Lower lobe of right lung (tissue), 2 donors: Measurements from ENCODE around the gene ELP6. TPM values are rescaled to one million over a fixed set of nuclear protein-coding genes. Genes with fewer than 3 reads are reported as not detected.

ENCODE experiments used
- ATAC-seq, 2 donors: fragments of 200-7000 bp; cut with Tn5 transposase; one replicate each; pipeline ENCODE4 v1.9.1; 2020 to 2022; ENCODE audit warnings: mild to moderate bottlenecking in 2 of 2, moderate library complexity in 2 of 2
- DNase-seq: peaks from one replicate; pipeline ENCODE4 v3.0.0-alpha.2; 2020
- H3K27ac ChIP-seq: fragments of 200-600 bp; one replicate; pipeline ENCODE4 v1.8.0; 2022
- H3K27me3 ChIP-seq: fragments of 200-600 bp; one replicate; pipeline ENCODE4 v1.8.0; 2022; ENCODE audit warnings: low read depth
- H3K36me3 ChIP-seq: fragments of 200-600 bp; one replicate; pipeline ENCODE4 v1.8.0; 2022; ENCODE audit warnings: mild to moderate bottlenecking
- H3K4me1 ChIP-seq: fragments of 200-600 bp; one replicate; pipeline ENCODE4 v1.8.0; 2022
- H3K4me3 ChIP-seq: fragments of 200-600 bp; one replicate; pipeline ENCODE4 v1.8.0; 2022; ENCODE audit warnings: mild to moderate bottlenecking
- H3K9me3 ChIP-seq: fragments of 200-600 bp; one replicate; pipeline ENCODE4 v1.8.0; 2022
- intact Hi-C: fragments of 100-400 bp; cut with DNase I; formaldehyde crosslinking; loops from one replicate; pipeline ENCODE4 v1.11.0; 2022
- total RNA-seq: library from RNA; stranded (reverse); fragmentation: NEBNext Ultra II Directional; extraction: Animal tissue kit (Norgen Biotek cat#: 25700); gene quantifications from one replicate; pipeline ENCODE4 v1.2.1, GENCODE V29; 2021
- TF ChIP-seq, protein P1 (sequence below): fragments of 200-600 bp; IDR thresholded peaks from one replicate; pipeline ENCODE4 v1.8.0; 2022; ENCODE audit warnings: antibody characterized with exemption, mild to moderate bottlenecking
- donor health status: DM: no; HTN: yes; CAD: no; lungs with severe emphysema.

The ELP6 gene
- total RNA-seq, 1 donor from 2014 or later = 18.8 TPM

DNA sequence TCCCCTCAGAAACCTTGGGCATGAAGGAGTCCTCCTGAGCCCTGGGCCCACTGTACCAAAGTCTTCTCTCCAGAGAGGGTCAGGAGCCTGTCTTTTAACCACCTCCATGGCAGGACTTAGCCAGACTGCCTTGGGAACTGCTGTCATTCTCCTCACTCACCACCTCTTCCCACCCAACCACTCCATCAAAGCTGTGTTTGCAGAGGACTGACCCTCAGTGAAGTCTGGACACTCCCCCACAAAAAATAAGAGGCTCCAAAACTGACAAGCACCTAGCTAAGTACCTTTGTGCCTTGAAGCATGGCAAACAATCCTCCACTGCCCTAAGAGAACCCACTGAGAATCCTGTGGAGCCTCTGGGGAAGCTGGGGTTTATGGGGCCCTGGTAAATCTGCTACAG, 35.5 kb downstream of the ELP6 start:
- Histone ChIP-seq H3K4me1 (peaks cover 27% of the 10 kb centered on the region), H3K27me3 (no peaks in the 10 kb centered on the region), H3K36me3 (no peaks in the 10 kb centered on the region), H3K9me3 (no peaks in the 10 kb centered on the region), H3K27ac (no peak overlapping the region), H3K4me3 (no peak overlapping the region)
- intact Hi-C loops = no loop called here
- DNase-seq (no peak), ATAC-seq (no peak)
- TF ChIP-seq, protein P1, sequence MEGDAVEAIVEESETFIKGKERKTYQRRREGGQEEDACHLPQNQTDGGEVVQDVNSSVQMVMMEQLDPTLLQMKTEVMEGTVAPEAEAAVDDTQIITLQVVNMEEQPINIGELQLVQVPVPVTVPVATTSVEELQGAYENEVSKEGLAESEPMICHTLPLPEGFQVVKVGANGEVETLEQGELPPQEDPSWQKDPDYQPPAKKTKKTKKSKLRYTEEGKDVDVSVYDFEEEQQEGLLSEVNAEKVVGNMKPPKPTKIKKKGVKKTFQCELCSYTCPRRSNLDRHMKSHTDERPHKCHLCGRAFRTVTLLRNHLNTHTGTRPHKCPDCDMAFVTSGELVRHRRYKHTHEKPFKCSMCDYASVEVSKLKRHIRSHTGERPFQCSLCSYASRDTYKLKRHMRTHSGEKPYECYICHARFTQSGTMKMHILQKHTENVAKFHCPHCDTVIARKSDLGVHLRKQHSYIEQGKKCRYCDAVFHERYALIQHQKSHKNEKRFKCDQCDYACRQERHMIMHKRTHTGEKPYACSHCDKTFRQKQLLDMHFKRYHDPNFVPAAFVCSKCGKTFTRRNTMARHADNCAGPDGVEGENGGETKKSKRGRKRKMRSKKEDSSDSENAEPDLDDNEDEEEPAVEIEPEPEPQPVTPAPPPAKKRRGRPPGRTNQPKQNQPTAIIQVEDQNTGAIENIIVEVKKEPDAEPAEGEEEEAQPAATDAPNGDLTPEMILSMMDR = no peak

DNA sequence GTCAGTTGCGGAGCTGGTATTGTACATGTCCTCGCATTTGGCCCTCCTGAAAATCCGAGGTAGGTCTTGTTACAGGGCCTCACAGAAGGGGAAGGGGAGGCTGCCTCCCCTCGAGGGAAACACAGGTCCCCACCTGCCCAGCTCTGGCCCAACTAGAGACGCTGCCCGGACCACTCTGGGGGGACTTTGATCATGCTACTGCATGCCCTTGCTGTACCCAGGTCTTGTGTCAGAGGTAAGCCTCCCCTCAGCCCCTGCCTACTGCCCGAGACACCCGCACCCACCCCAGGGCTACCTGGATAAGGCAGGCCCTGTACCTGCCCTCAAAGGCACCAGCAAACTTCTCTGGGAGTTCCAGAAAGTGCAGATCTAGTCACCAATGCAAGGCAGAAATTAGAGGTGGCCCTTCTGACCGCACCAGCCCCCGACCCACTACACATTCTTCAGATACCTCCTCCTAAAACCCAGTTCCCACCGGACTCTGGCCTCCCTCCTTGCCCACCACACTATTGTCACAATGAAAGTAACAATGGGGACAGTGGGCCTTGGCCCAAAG, 36.8 kb downstream of the ELP6 start:
- DNase-seq = no peak
- Histone ChIP-seq H3K27me3 (no peaks in the 10 kb centered on the region), H3K27ac (peak overlapping the region; percentile 89), H3K36me3 (no peaks in the 10 kb centered on the region), H3K4me3 (peak overlapping the region; percentile 91), H3K4me1 (peaks cover 27% of the 10 kb centered on the region), H3K9me3 (no peaks in the 10 kb centered on the region)
- TF ChIP-seq, protein P1 = no peak
- intact Hi-C loops = no loop called here
- no peak for ATAC-seq

DNA sequence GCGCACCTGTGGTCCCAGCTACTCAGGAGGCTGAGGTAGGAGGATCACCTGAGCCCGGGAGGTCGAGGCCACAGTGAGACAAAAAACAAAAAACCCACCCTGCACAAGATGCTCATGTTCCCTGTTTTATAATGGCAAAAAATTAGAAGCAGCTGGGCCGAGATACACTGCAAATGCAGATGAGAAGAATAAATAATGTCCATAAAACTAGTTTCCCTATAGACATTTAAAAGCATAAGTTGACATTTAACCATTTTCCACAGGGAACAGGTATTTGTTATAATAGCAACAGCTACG, 37.2 kb downstream of the ELP6 start:
- H3K36me3 ChIP-seq = no peaks in the 10 kb centered on the region
- intact Hi-C loops = no loop called here
- TF ChIP-seq, protein P1 = no peak
- ATAC-seq (no peak), DNase-seq (no peak)
- peak overlapping the region; percentile 89 for H3K27ac ChIP-seq
- peak overlapping the region; percentile 91 for H3K4me3 ChIP-seq
- H3K4me1 ChIP-seq = peaks cover 27% of the 10 kb centered on the region
- no peaks in the 10 kb centered on the region for H3K9me3 ChIP-seq
- no peaks in the 10 kb centered on the region for H3K27me3 ChIP-seq

DNA sequence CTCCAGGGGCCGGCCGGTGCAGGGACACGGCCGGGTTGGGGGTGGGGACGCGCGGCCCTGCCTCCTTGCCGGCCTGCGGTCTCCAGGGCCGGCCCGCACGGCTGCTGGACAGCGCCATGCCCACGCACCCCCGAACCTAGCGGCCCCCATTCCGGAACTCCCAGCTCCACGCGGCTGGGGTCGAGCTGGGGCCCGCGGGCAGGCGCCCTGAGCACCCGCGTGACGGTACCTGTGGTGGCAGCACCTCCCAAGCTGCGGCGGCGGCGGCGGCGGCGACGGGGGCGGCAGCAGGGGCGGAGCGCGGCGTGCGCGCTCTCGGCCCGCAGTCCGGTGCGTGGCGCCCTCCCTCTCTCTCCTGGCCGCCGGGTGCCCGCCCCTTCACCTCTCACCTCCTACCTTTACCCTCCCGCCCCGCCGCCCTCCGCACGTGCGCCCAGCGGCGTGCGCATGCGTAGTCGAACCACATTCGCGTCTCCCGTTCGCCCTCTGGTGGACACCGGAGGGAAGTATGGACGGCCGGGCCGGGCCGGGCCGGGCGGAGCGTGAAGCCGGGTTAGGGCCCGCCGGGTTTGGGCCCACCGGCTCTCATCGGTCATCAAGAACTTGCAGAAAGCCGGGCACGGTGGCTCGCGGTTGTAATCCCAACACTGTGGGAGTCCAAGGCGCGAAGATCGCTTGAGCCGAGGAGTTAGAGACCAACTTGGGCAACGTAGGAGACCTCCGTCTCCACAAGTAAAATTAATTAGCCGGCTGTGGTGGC, 37.8 kb downstream of the ELP6 start, which contains the start of gene SCAP:
Gene SCAP (minus strand): TSS at position 372 of the 760 bp plus-strand sequence. CDS start 32,948 bp downstream, outside the sequence.
- Histone ChIP-seq H3K36me3 (no peaks in the 10 kb centered on the region), H3K27me3 (no peaks in the 10 kb centered on the region), H3K27ac (peak within 1 kb of the TSS; percentile 89), H3K4me3 (peak within 1 kb of the TSS; percentile 91), H3K9me3 (no peaks in the 10 kb centered on the region), H3K4me1 (peaks cover 27% of the 10 kb centered on the region)
- intact Hi-C loops = no loop called here
- peak; percentile 99 for ATAC-seq
- DNase-seq = peak; percentile 95
- TF ChIP-seq, protein P1 = peak; percentile 95

DNA sequence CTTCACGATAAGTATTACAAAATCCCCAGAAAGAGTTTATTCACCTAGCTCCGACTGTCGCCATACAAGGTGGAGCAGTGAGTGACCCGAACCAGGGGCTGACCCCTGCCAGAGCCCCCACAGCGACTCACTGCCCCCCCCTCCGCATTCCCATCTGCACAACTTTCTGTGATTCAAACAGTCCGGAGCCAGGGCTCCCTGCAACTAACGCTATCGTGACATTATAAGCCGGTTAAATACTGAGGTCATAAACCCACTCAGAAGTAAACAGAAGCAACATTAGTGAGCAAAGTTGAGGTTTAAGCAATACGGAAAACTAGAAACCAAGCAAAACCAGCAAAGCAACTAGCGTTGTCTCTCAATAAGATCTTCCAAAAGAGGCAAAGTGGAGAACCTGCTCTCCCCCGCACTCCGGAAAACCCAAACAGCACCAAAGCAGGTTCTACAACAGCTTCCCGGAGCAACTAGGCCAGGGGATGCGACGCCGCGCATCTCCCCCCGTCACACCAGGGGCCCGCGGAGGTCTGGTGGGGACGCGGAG, 38.4 kb downstream of the ELP6 start:
- intact Hi-C loops = no loop called here
- Histone ChIP-seq H3K27me3 (no peaks in the 10 kb centered on the region), H3K9me3 (no peaks in the 10 kb centered on the region), H3K36me3 (no peaks in the 10 kb centered on the region), H3K4me1 (peaks cover 27% of the 10 kb centered on the region), H3K27ac (peak overlapping the region; percentile 89), H3K4me3 (peak overlapping the region; percentile 91)
- ATAC-seq (peak in 1 of 2 donors; percentile 4), DNase-seq (no peak)
- TF ChIP-seq, protein P1 = no peak
